A549 (cell line): ENCODE measurements around the gene ITM2B. TPM values are rescaled to one million over a fixed set of nuclear protein-coding genes. Genes with fewer than 3 reads are reported as not detected.

Experiments used
- ATAC-seq, 2 experiments: fragments of 200-7000 bp in 1 of 2; fragments of >200 bp in 1 of 2; cut with Nextera tagmentation in 1 of 2; cut with Tn5 transposase in 1 of 2; 3 replicates each; pipeline versions ENCODE4 v1.8.0 to v1.9.1; 2018 to 2020; ENCODE audit warnings: mild to moderate bottlenecking in 1 of 2, moderate library complexity in 1 of 2
- CTCF ChIA-PET: fragments of 300-600 bp; sonication (Branson Sonifier 250); formaldehyde crosslinking; extraction: SDS; loops from one replicate; lab custom pipeline; 2021; ENCODE audit warnings: antibody characterized with exemption, inconsistent platforms; lab: Yijun Ruan, JAX
- POLR2A ChIA-PET: fragments of 350-600 bp; formaldehyde crosslinking; extraction: SDS; loops from one replicate; lab custom pipeline; 2021; ENCODE audit warnings: antibody characterized with exemption, inconsistent platforms; lab: Yijun Ruan, JAX
- DNase-seq, 2 experiments: peaks; one replicate each; pipeline versions ENCODE4 v3.0.0 to v3.0.0-alpha.2; 2011 to 2016; ENCODE audit warnings: low read depth in 1 of 2, low spot score in 1 of 2
- FAIRE-seq: peaks from 2 replicates; lab custom pipeline; 2011; peaks lifted over from hg19 to GRCh38; lab: Jason Lieb, UNC
- H3K27ac ChIP-seq, 2 experiments: fragments of >200 bp; sonication (Bioruptor Twin); formaldehyde crosslinking; 3 replicates each; pipeline ENCODE4 v1.5.1; 2016 to 2017
- H3K4me1 ChIP-seq: fragments of >200 bp; sonication (Bioruptor Twin); formaldehyde crosslinking; 3 replicates; pipeline ENCODE4 v1.6.1; 2016
- H3K4me2 ChIP-seq: fragments of >200 bp; sonication (Bioruptor Twin); formaldehyde crosslinking; 3 replicates; pipeline ENCODE4 v1.6.1; 2016
- H3K4me3 ChIP-seq: fragments of >200 bp; sonication (Bioruptor Twin); formaldehyde crosslinking; 3 replicates; pipeline ENCODE4 v1.5.1; 2016
- H3K9me3 ChIP-seq: fragments of >200 bp; sonication (Bioruptor Twin); formaldehyde crosslinking; 3 replicates; pipeline ENCODE4 v1.6.1; 2016
- BCL3 ChIP-seq: fragments of >200 bp; sonication (Bioruptor Twin); formaldehyde crosslinking; IDR thresholded peaks from 3 replicates; pipeline ENCODE4 v1.6.1; 2016
- BHLHE40 ChIP-seq: IDR thresholded peaks from 2 replicates; pipeline ENCODE4 v1.6.1; 2012; ENCODE audit warnings: low read depth, low read length, inconsistent platforms
- CEBPB ChIP-seq, 2 experiments: fragments of >200 bp in 1 of 2; sonication (Bioruptor Twin) in 1 of 2; formaldehyde crosslinking in 1 of 2; IDR thresholded peaks; 2 replicates each; pipeline ENCODE4 v1.6.1; 2012 to 2016
- CTCF ChIP-seq: fragments of >200 bp; sonication (Bioruptor Twin); formaldehyde crosslinking; IDR thresholded peaks from 3 replicates; pipeline ENCODE4 v1.5.1; 2016
- EHF ChIP-seq: fragments of 250-450 bp; sonication (Bioruptor Pico); IDR thresholded peaks from 2 replicates; pipeline ENCODE4 v1.5.0; 2020; ENCODE audit warnings: mild to moderate bottlenecking
- FOXS1 ChIP-seq: fragments of 250-450 bp; sonication (Bioruptor Pico); IDR thresholded peaks from 2 replicates; pipeline ENCODE4 v1.5.0; 2020; ENCODE audit warnings: mild to moderate bottlenecking, moderate library complexity
- HDAC2 ChIP-seq: fragments of 200-600 bp; sonication (generic); IDR thresholded peaks from 2 replicates; pipeline ENCODE4 v1.6.1; 2016
- HMGXB4 ChIP-seq: fragments of 250-450 bp; sonication (Bioruptor Pico); IDR thresholded peaks from 2 replicates; pipeline ENCODE4 v1.5.0; 2021; ENCODE audit warnings: mild to moderate bottlenecking, moderate library complexity, borderline replicate concordance
- JUNB ChIP-seq: fragments of >200 bp; sonication (Bioruptor Twin); formaldehyde crosslinking; IDR thresholded peaks from 2 replicates; pipeline ENCODE4 v1.6.1; 2016
- MYC ChIP-seq: IDR thresholded peaks from 2 replicates; pipeline ENCODE4 v1.6.1; 2012; ENCODE audit warnings: mild to moderate bottlenecking, inconsistent platforms, low read length, improper control_type of control experiment, borderline replicate concordance
- POLR2A ChIP-seq: IDR thresholded peaks from 2 replicates; pipeline ENCODE4 v1.6.1; 2012; ENCODE audit warnings: mild to moderate bottlenecking, low read length
- RCOR1 ChIP-seq: fragments of 150-350 bp; IDR thresholded peaks from 2 replicates; pipeline ENCODE4 v1.6.1; 2014; ENCODE audit warnings: antibody characterized with exemption, low read length, low read depth
- REST ChIP-seq: fragments of 200-600 bp; sonication (generic); IDR thresholded peaks from 2 replicates; pipeline ENCODE4 v1.6.1; 2016; ENCODE audit warnings: antibody characterized with exemption, mild to moderate bottlenecking, moderate library complexity
- SMC3 ChIP-seq: fragments of >200 bp; sonication (Bioruptor Twin); formaldehyde crosslinking; IDR thresholded peaks from 3 replicates; pipeline ENCODE4 v1.6.1; 2018; ENCODE audit warnings: inconsistent platforms
- WGBS: methylation state at CpG from one replicate; pipeline ENCODE4 v1.1.6; 2017; ENCODE audit errors: missing lambda C conversion rate; 5-methylcytosine and 5-hydroxymethylcytosine counted together
- polyA plus RNA-seq, 4 experiments: library from polyadenylated mRNA; depleted of rRNA in 3 of 4; stranded (reverse); fragments of >200 nt; fragmentation: RNase III in 1 of 4; extraction: RNeasy Plus Mini Kit Qiagen cat#74134 plus additional on column Dnase treatment in 1 of 4; gene quantifications; 2 replicates in 3 of 4; 3 replicates in 1 of 4; pipeline ENCODE4 v1.2.3, GENCODE V29; 2011 to 2017

ITM2B gene
- polyA plus RNA-seq, 2 of the 4 experiments (the other 2 are of a cell fraction) = 116 to 226 TPM

- TF ChIP-seq HDAC2 (no peak), EHF (CRISPR knock-in tag) (no peak)
Measured at GRCh38 chr13:48216204-48216711, 16.7 kb upstream of the ITM2B start (continued).

GRCh38 chr13:48220592-48220980, 12.4 kb upstream of the ITM2B start:
- ATAC-seq = no peak
- Histone ChIP-seq H3K4me3 (no peak overlapping the region), H3K27ac (no peak overlapping the region), H3K4me1 (no peaks in the 10 kb centered on the region), H3K4me2 (no peak overlapping the region)
- no peak for FAIRE-seq
- CTCF ChIA-PET = no interaction called here
- 62% methylated on average over 2 of the region's 2 CpGs for WGBS
- POLR2A ChIA-PET = no interaction called here
- DNase-seq = no peak
- no peak for TF ChIP-seq BHLHE40
- TF ChIP-seq POLR2A = no peak
- TF ChIP-seq SMC3 = no peak
- no peak for TF ChIP-seq CTCF
- TF ChIP-seq, all 56 proteins: peak for 0
- H3K9me3 ChIP-seq = no peaks in the 10 kb centered on the region

- H3K4me1 ChIP-seq = no peaks in the 10 kb centered on the region
- TF ChIP-seq MYC = no peak
- TF ChIP-seq CEBPB (IDR thresholded peaks at IDR 0.05) = no peak
- no peak for TF ChIP-seq BHLHE40
- TF ChIP-seq HMGXB4 (CRISPR knock-in tag) = no peak
- no peak for TF ChIP-seq FOXS1 (CRISPR knock-in tag)
- no peak for TF ChIP-seq BCL3
- no peak for TF ChIP-seq JUNB
- TF ChIP-seq REST = no peak
- TF ChIP-seq RCOR1 = no peak
- TF ChIP-seq SMC3 = no peak
- no peak for ATAC-seq
- H3K9me3 ChIP-seq = no peaks in the 10 kb centered on the region
- WGBS = 62% methylated on average over 8 of the region's 8 CpGs
- no peak for FAIRE-seq
- no peak for DNase-seq
- no peak overlapping the region for H3K4me3 ChIP-seq
- ChIA-PET CTCF (no interaction called here), POLR2A (no interaction called here)
- no peak overlapping the region for H3K27ac ChIP-seq
- H3K4me2 ChIP-seq = no peak overlapping the region
Measured at GRCh38 chr13:48220981-48221685, 11.9 kb upstream of the ITM2B start.
